Epithelial cell of proximal tubule (primary cell): ENCODE measurements around the gene CACNA1D. TPM values are rescaled to one million over a fixed set of nuclear protein-coding genes. Genes with fewer than 3 reads are reported as not detected.
A peak's percentile ranks its signal among the peaks of the same experiment; 100 is the strongest.
"Not testable (repeated sequence)": the region's sequence is repeated elsewhere in the genome, so short reads cannot be mapped to it uniquely, and the experiment has no call there.

Experiments
- DNase-seq: peaks from one replicate; pipeline ENCODE4 v3.0.0-alpha.2; 2011; ENCODE audit warnings: low read depth
- H3K4me3 ChIP-seq: 2 replicates; pipeline ENCODE4 v1.5.1; 2011; ENCODE audit warnings: low read depth, mild to moderate bottlenecking, low read length
- CTCF ChIP-seq: conservative IDR thresholded peaks from 2 replicates; pipeline ENCODE4 v1.5.1; 2012; ENCODE audit warnings: low read depth, mild to moderate bottlenecking, low read length
- total RNA-seq: library from RNA; depleted of rRNA; stranded (reverse); fragments of >200 nt; gene quantifications from 2 replicates; pipeline ENCODE4 v1.2.3, GENCODE V29; 2015

Gene CACNA1D
- total RNA-seq, 1 donor from 2014 or later, result 1.9 TPM

GRCh38 chr3:53570709-53571108 lies 76.3 kb downstream of the CACNA1D start:
- H3K4me3 ChIP-seq, result no peak overlapping the region
- DNase-seq, result peak; percentile 26
- no peak for TF ChIP-seq CTCF

GRCh38 chr3:53571264-53571663 lies 76.9 kb downstream of the CACNA1D start:
- no peak for DNase-seq
- H3K4me3 ChIP-seq, result no peak overlapping the region
- TF ChIP-seq CTCF, result no peak

- DNase-seq, H3K4me3 ChIP-seq: not testable (repeated sequence)
These were observed 77.8 kb downstream of the CACNA1D start for GRCh38 chr3:53572184-53572583.

GRCh38 chr3:53577506-53577905 lies 83.1 kb downstream of the CACNA1D start:
- no peak for TF ChIP-seq CTCF
- DNase-seq, result no peak
- H3K4me3 ChIP-seq, result no peak overlapping the region

- TF ChIP-seq CTCF, result no peak
- no peak for DNase-seq
- no peak overlapping the region for H3K4me3 ChIP-seq
These were observed 85.2 kb downstream of the CACNA1D start for GRCh38 chr3:53579636-53580035.

GRCh38 chr3:53581671-53582070 lies 87.3 kb downstream of the CACNA1D start:
- no peak for TF ChIP-seq CTCF
- DNase-seq, result no peak
- H3K4me3 ChIP-seq, result no peak overlapping the region

GRCh38 chr3:53583161-53583690 lies 88.8 kb downstream of the CACNA1D start:
- no peak for TF ChIP-seq CTCF
- DNase-seq, result no peak
- no peak overlapping the region for H3K4me3 ChIP-seq
